SK-N-SH treated with all-trans-retinoic acid at 6 μM for 48 hours (cell line): ENCODE results near the gene EFCAB12.
"Not testable (repeated sequence)": the region's sequence is repeated elsewhere in the genome, so short reads cannot be mapped to it uniquely, and the experiment has no call there.

Experiments
- ATAC-seq: fragments of 200-7000 bp; cut with Tn5 transposase; 3 replicates; pipeline ENCODE4 v1.9.1; 2020; ENCODE audit warnings: mild to moderate bottlenecking, moderate library complexity
- ARNTL ChIP-seq: fragments of 450-650 bp; formaldehyde crosslinking; IDR thresholded peaks from 2 replicates; pipeline ENCODE4 v1.5.0; 2020; ENCODE audit warnings: low read depth, mild to moderate bottlenecking, moderate library complexity, borderline replicate concordance
- BACH2 ChIP-seq: fragments of 250-450 bp; sonication (Bioruptor Pico); IDR thresholded peaks from 2 replicates; pipeline ENCODE4 v1.9.0; 2021; ENCODE audit warnings: mild to moderate bottlenecking, borderline replicate concordance
- CSDC2 ChIP-seq: fragments of 250-450 bp; sonication (Bioruptor Pico); IDR thresholded peaks from 2 replicates; pipeline ENCODE4 v1.5.0; 2020; ENCODE audit warnings: mild to moderate bottlenecking, moderate library complexity
- CSRNP3 ChIP-seq: fragments of 250-450 bp; sonication (Bioruptor Pico); IDR thresholded peaks from 2 replicates; pipeline ENCODE4 v1.5.1; 2021; ENCODE audit warnings: mild to moderate bottlenecking, moderate library complexity
- GLIS3 ChIP-seq: fragments of 250-450 bp; sonication (Bioruptor Pico); IDR thresholded peaks from 2 replicates; pipeline ENCODE4 v1.5.0; 2020; ENCODE audit warnings: mild to moderate bottlenecking, moderate library complexity
- ISL1 ChIP-seq: fragments of 250-450 bp; sonication (Bioruptor Pico); IDR thresholded peaks from 2 replicates; pipeline ENCODE4 v2.1.2; 2022; ENCODE audit warnings: mild to moderate bottlenecking, moderate library complexity
- OSR1 ChIP-seq: fragments of 250-450 bp; sonication (Bioruptor Pico); IDR thresholded peaks from 2 replicates; pipeline ENCODE4 v1.8.0; 2022; ENCODE audit warnings: moderate library complexity, mild to moderate bottlenecking, inconsistent platforms
- PATZ1 ChIP-seq: fragments of 250-450 bp; sonication (Bioruptor Pico); IDR thresholded peaks from 2 replicates; pipeline ENCODE4 v1.8.0; 2020; ENCODE audit warnings: mild to moderate bottlenecking, moderate library complexity, borderline replicate concordance
- PPARA ChIP-seq: fragments of 250-450 bp; sonication (Bioruptor Pico); IDR thresholded peaks from 2 replicates; pipeline ENCODE4 v1.5.0; 2020; ENCODE audit warnings: mild to moderate bottlenecking, borderline replicate concordance
- RARB ChIP-seq: fragments of 250-450 bp; sonication (Bioruptor Pico); IDR thresholded peaks from 2 replicates; pipeline ENCODE4 v1.8.0; 2021; ENCODE audit warnings: mild to moderate bottlenecking, moderate library complexity
- TCF4 ChIP-seq: fragments of 250-450 bp; sonication (Bioruptor Pico); IDR thresholded peaks from 2 replicates; pipeline ENCODE4 v1.8.0; 2021; ENCODE audit warnings: mild to moderate bottlenecking, moderate library complexity, borderline replicate concordance
- TOX ChIP-seq: fragments of 250-450 bp; sonication (Bioruptor Pico); IDR thresholded peaks from 2 replicates; pipeline ENCODE4 v1.8.0; 2021; ENCODE audit warnings: mild to moderate bottlenecking, moderate library complexity, borderline replicate concordance
- TSHZ2 ChIP-seq: fragments of 250-450 bp; sonication (Bioruptor Pico); IDR thresholded peaks from 2 replicates; pipeline ENCODE4 v1.5.0; 2020; ENCODE audit warnings: mild to moderate bottlenecking, moderate library complexity
- ZFP3 ChIP-seq: fragments of 250-450 bp; sonication (Bioruptor Pico); IDR thresholded peaks from 2 replicates; pipeline ENCODE4 v1.5.0; 2020; ENCODE audit warnings: mild to moderate bottlenecking, moderate library complexity
- ZFP30 ChIP-seq: fragments of 450-650 bp; formaldehyde crosslinking; IDR thresholded peaks from 2 replicates; pipeline ENCODE4 v1.5.0; 2022; ENCODE audit warnings: mild to moderate bottlenecking, moderate library complexity
- ZNF70 ChIP-seq: fragments of 450-650 bp; formaldehyde crosslinking; IDR thresholded peaks from 2 replicates; pipeline ENCODE4 v1.5.0; 2020; ENCODE audit warnings: mild to moderate bottlenecking, moderate library complexity
- TF ChIP-seq, protein P1 (sequence below): fragments of 250-450 bp; sonication (Bioruptor Pico); IDR thresholded peaks from 2 replicates; pipeline ENCODE4 v1.5.1; 2020; ENCODE audit warnings: low read depth, mild to moderate bottlenecking, moderate library complexity

The EFCAB12 gene

GRCh38 chr3:129393271-129393670 lies 35.2 kb downstream of the EFCAB12 start:
- ATAC-seq = no peak
- no peak for TF ChIP-seq OSR1 (CRISPR knock-in tag)
- TF ChIP-seq PATZ1 (CRISPR knock-in tag) = no peak
- no peak for TF ChIP-seq ISL1 (CRISPR knock-in tag)

- not testable (repeated sequence) for ATAC-seq
Measured at GRCh38 chr3:129392106-129392887, 36.1 kb downstream of the EFCAB12 start.

GRCh38 chr3:129391583-129391982 lies 36.9 kb downstream of the EFCAB12 start:
- ATAC-seq = not testable (repeated sequence)

DNA sequence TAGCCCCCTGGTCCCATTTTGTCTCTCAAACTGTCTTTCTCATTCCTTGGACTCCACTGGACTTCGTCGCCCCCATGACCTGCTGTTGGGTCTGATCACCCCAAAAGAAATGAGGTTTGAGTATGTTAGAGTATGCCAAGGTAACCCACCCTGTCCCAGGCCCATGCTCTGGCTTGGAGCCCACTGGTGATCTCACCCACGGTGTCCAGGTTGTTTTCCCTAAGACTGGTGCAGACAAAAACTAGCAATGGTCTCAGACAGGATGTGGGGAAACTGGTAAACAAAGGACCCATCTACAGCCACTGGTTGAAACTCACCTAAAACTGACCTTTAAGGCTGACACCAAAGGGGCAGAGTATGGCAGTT lies 38.9 kb downstream of the EFCAB12 start:
- ATAC-seq = no peak

DNA sequence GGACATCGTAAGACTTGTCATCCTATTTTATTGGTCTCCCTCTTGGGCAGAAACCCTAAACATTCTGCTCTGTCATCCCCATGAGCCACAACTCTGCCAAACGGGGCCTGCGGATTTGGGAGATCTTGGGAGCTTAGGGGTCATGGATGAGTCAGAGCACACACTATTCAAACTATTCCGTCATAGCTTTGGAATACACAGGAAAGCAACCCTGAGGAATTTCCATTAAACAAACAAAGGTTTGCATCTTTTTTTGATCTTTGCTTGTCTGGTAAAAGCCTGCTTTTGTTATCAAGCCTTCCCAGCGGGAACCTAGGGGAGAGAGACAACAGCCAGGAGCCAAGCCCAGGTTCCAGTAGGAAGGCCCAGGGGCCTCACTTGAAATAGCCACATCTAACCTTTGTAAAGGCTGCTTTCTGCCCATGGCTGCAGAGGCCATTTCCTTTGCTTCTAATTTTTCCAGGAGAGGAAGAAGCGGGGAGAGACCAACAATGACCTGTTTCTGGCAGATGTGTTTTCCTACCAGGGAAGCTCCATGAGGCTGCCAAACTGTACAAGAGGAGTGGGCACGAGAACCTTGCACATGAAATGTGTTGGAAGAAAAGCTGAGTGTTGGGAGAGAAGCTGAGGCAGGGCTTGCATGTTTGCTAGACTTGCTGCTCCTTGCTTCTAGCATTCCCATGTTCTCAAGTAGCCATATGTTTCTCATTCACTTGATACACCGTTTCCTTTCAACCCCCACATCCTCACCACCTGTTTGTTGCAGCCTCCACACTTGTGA lies 39.5 kb downstream of the EFCAB12 start:
- ATAC-seq = peak; percentile 75

More for the DNA sequence above, 38.9 kb downstream of the EFCAB12 start:
- no peak for TF ChIP-seq CSRNP3 (CRISPR knock-in tag)
- no peak for TF ChIP-seq TSHZ2 (CRISPR knock-in tag)
- TF ChIP-seq CSDC2 (CRISPR knock-in tag) = no peak
- no peak for TF ChIP-seq ISL1 (CRISPR knock-in tag)
- TF ChIP-seq, protein P1, sequence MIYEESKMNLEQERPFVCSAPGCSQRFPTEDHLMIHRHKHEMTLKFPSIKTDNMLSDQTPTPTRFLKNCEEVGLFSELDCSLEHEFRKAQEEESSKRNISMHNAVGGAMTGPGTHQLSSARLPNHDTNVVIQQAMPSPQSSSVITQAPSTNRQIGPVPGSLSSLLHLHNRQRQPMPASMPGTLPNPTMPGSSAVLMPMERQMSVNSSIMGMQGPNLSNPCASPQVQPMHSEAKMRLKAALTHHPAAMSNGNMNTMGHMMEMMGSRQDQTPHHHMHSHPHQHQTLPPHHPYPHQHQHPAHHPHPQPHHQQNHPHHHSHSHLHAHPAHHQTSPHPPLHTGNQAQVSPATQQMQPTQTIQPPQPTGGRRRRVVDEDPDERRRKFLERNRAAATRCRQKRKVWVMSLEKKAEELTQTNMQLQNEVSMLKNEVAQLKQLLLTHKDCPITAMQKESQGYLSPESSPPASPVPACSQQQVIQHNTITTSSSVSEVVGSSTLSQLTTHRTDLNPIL (CRISPR knock-in tag) = no peak
- no peak for TF ChIP-seq TOX (CRISPR knock-in tag)
- TF ChIP-seq TCF4 (CRISPR knock-in tag) = no peak
- no peak for TF ChIP-seq ARNTL (CRISPR knock-in tag)
- no peak for TF ChIP-seq OSR1 (CRISPR knock-in tag)
- no peak for TF ChIP-seq BACH2
- no peak for TF ChIP-seq GLIS3 (CRISPR knock-in tag)
- TF ChIP-seq ZNF70 (CRISPR knock-in tag) = no peak
- TF ChIP-seq PPARA (CRISPR knock-in tag) = no peak
- no peak for TF ChIP-seq RARB
- TF ChIP-seq ZFP3 (CRISPR knock-in tag) = no peak
- no peak for TF ChIP-seq ZFP30 (CRISPR knock-in tag)
